Astrocyte (in vitro differentiated cells and primary cell): Measurements from ENCODE around the gene HS2ST1.

Source experiments
- CTCF ChIP-seq: IDR thresholded peaks from 2 replicates; pipeline ENCODE4 v1.5.1; 2011; ENCODE audit warnings: low read depth, mild to moderate bottlenecking, inconsistent platforms, low read length, moderate library complexity; ENCODE audit not compliant: insufficient read depth
- EZH2 ChIP-seq: IDR thresholded peaks from 2 replicates; pipeline ENCODE4 v1.6.1; 2012; ENCODE audit warnings: mild to moderate bottlenecking, low read length, inconsistent platforms; ENCODE audit not compliant: insufficient read depth

GRCh38 chr1:87034351-87034750 lies 119.9 kb downstream of the HS2ST1 start:
- TF ChIP-seq CTCF: no peak
- TF ChIP-seq EZH2: no peak
